ENCODE results near the gene TMEM272. TPM values are rescaled to one million over a fixed set of nuclear protein-coding genes. Genes with fewer than 3 reads are reported as not detected.

The TMEM272 gene
- total RNA-seq, 1 donor = not detected

- DNase-seq (ENCODE audit: low read depth) = no peak
- no peak for TF ChIP-seq CTCF (IDR thresholded peaks at IDR 0.05; ENCODE audit: insufficient read depth, low read length)
- H3K4me3 ChIP-seq (ENCODE audit: low read depth, low read length) = no peak overlapping the region
These were observed 37.7 kb upstream of the TMEM272 start for GRCh38 chr13:51882570-51883225.

GRCh38 chr13:51881296-51881695, 36.3 kb upstream of the TMEM272 start:
- no peak overlapping the region for H3K4me3 ChIP-seq (ENCODE audit: low read depth, low read length)
- no peak for DNase-seq (ENCODE audit: low read depth)
- TF ChIP-seq CTCF (IDR thresholded peaks at IDR 0.05; ENCODE audit: insufficient read depth, low read length) = no peak

- no peak for TF ChIP-seq CTCF (IDR thresholded peaks at IDR 0.05; ENCODE audit: insufficient read depth, low read length)
- no peak for DNase-seq (ENCODE audit: low read depth)
- H3K4me3 ChIP-seq (ENCODE audit: low read depth, low read length) = no peak overlapping the region
These were observed 34.2 kb upstream of the TMEM272 start for GRCh38 chr13:51879133-51879532.

- TF ChIP-seq CTCF (IDR thresholded peaks at IDR 0.05; ENCODE audit: insufficient read depth, low read length) = no peak
- no peak for DNase-seq (ENCODE audit: low read depth)
- H3K4me3 ChIP-seq (ENCODE audit: low read depth, low read length) = no peak overlapping the region
These were observed 29.7 kb upstream of the TMEM272 start for GRCh38 chr13:51874651-51875050.

GRCh38 chr13:51873837-51874236, 28.9 kb upstream of the TMEM272 start:
- no peak for TF ChIP-seq CTCF (IDR thresholded peaks at IDR 0.05; ENCODE audit: insufficient read depth, low read length)
- DNase-seq (ENCODE audit: low read depth) = no peak
- no peak overlapping the region for H3K4me3 ChIP-seq (ENCODE audit: low read depth, low read length)

- no peak for TF ChIP-seq CTCF (IDR thresholded peaks at IDR 0.05; ENCODE audit: insufficient read depth, low read length)
- H3K4me3 ChIP-seq (ENCODE audit: low read depth, low read length) = no peak overlapping the region
- no peak for DNase-seq (ENCODE audit: low read depth)
These were observed 28.3 kb upstream of the TMEM272 start for GRCh38 chr13:51873117-51873798.
